Hepatocyte (in vitro differentiated cells): ENCODE results near the gene OPTC.

Experiments used
- EZH2 ChIP-seq: fragments of 200-600 bp; sonication (generic); IDR thresholded peaks from 2 replicates; pipeline ENCODE4 v1.6.1; 2016; ENCODE audit warnings: antibody characterized with exemption, mild to moderate bottlenecking, borderline replicate concordance
- EZH2phosphoT487 ChIP-seq: fragments of 200-600 bp; sonication (generic); IDR thresholded peaks from one replicate; pipeline ENCODE4 v1.6.1; 2018; ENCODE audit warnings: antibody characterized with exemption, mild to moderate bottlenecking, low read depth, moderate library complexity; ENCODE audit not compliant: unreplicated experiment, severe bottlenecking
- TF ChIP-seq, protein P1 (sequence below): fragments of 200-600 bp; sonication (generic); IDR thresholded peaks from 2 replicates; pipeline ENCODE4 v1.5.1; 2016; ENCODE audit warnings: antibody characterized with exemption, mild to moderate bottlenecking; ENCODE audit not compliant: poor library complexity

DNA sequence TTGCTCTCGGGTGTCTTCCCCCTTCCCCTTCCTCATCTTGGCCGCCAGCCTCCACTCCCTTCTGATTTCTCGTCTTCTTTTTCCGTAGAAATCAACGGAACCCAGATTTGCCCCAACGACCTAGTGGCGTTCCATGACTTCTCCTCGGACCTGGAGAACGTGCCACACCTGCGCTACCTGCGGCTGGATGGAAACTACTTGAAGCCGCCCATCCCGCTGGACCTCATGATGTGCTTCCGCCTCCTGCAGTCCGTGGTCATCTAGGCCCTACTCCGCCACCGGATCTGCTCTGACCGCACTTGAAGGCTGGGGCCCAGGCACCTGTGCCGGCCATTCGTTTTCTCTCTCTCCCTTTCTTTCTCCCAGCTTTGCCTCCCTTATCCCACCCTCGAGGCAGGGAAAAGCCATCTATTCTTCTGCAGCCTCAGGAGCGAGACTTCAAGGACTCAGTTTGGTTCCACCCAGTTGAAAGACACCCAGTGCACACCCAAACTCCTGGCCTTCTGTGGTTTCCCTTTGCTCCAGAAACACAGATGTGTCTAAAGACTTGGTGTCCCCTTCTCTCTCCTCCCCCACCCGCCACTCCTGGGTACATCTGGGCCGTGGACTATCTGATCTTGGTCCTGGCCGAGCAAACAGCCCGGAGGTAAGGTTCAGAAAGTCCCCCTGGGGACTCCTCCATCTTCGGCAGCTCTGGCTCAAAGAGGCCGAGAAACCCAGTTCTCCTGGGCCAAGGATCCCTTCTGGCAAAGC, 7.2 kb upstream of the OPTC start:
- TF ChIP-seq EZH2phosphoT487 (no peak), EZH2 (no peak)
- TF ChIP-seq, protein P1, sequence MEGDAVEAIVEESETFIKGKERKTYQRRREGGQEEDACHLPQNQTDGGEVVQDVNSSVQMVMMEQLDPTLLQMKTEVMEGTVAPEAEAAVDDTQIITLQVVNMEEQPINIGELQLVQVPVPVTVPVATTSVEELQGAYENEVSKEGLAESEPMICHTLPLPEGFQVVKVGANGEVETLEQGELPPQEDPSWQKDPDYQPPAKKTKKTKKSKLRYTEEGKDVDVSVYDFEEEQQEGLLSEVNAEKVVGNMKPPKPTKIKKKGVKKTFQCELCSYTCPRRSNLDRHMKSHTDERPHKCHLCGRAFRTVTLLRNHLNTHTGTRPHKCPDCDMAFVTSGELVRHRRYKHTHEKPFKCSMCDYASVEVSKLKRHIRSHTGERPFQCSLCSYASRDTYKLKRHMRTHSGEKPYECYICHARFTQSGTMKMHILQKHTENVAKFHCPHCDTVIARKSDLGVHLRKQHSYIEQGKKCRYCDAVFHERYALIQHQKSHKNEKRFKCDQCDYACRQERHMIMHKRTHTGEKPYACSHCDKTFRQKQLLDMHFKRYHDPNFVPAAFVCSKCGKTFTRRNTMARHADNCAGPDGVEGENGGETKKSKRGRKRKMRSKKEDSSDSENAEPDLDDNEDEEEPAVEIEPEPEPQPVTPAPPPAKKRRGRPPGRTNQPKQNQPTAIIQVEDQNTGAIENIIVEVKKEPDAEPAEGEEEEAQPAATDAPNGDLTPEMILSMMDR, result no peak
